Measurements from ENCODE around the gene PRR5.

PRR5 gene

DNA sequence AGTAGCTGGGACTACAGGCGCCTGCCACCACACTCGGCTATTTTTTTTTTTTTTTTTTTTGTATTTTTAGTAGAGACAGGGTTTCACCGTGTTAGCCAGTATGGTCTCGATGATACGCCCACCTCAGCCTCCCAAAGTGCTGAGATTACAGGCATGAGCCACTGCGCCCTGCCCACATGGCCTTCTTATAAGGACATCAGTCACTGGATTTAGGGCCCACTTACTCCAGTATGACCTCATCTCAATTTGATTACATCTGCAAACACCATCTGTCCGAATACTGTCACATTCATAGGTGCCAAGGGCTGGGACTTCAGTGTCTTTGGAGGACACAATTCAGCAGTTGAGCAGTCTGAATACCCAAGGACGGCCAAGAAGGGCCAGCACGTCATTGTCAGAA, 8.2 kb upstream of the PRR5 start:
- peak; percentile 28 for DNase-seq

GRCh38 chr22:44697423-44698141, 4.4 kb upstream of the PRR5 start:
- peak; percentile 34 for DNase-seq

GRCh38 chr22:44698531-44699421, 3.2 kb upstream of the PRR5 start:
- no peak for DNase-seq

DNA sequence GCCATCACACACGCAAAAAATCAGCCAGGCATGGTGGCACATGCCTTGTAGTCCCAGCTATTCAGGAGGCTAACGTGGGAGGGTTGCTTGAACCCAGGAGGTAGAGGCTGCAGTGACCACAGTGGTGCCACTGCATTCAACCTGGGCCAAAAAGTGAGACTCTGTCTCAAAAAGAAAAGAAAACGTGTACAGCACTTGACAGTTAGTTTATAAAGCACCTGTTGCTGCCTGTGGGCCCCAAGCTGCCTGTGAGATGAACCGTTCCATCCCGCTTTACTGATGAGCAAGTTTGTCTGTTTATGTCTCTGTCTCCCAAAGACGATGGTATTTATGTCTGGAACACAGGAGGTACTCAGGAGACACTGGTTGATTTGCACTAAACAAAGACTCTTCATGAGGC, 1.5 kb upstream of the PRR5 start:
- DNase-seq = no peak

DNA sequence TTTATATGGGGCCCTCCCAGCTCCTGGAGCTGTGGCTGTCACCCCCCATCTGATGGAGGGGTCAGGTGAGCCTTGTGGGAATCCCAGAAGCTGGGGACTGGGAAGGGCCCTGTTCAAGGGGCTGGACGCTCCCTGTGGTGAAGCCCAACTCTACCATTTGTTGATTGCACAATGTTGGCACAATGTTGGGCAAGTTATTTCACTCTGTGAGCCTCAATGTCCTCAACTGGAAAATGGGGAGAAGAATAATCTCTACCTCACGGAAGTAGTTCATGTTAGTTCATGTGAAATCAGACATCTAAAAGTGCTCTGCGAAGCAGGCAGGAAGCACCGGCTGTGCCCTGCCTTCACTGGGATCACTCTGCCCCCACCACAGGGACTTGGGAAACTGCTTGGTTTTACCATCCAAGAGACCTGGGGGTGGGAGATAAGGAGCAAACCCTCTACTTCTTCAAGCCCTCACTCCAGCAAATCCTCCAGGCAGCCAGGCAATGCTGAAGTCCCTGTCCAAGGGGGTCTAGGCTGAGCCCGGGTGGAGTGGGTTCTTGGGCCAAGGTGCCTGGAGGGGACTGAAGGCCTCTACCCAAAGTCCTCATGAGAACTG, 715 bp upstream of the PRR5 start:
- no peak for DNase-seq

GRCh38 chr22:44702479-44703198, 635 bp downstream of the PRR5 start:
- no peak for DNase-seq

GRCh38 chr22:44703255-44703870, 1.4 kb downstream of the PRR5 start:
- no peak for DNase-seq

- DNase-seq = no peak
Measured at GRCh38 chr22:44704159-44705021, 2.4 kb downstream of the PRR5 start.

DNA sequence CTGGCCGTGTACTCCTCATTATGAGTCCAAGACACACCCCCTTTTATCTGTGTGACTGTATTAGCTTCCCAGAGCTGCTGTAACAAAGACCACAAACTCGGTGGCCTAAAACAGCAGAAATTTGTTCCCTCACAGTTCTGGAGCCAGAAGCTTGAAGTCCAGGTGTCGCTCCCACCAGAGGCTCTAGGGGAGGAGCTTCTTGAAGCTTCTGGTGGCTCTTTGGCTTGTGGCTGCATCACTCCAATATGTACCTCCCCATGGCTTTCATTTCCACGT, 3.0 kb downstream of the PRR5 start:
- DNase-seq = no peak

GRCh38 chr22:44706488-44706887, 4.5 kb downstream of the PRR5 start:
- no peak for DNase-seq

GRCh38 chr22:44707178-44707577, 5.2 kb downstream of the PRR5 start:
- DNase-seq = no peak

DNA sequence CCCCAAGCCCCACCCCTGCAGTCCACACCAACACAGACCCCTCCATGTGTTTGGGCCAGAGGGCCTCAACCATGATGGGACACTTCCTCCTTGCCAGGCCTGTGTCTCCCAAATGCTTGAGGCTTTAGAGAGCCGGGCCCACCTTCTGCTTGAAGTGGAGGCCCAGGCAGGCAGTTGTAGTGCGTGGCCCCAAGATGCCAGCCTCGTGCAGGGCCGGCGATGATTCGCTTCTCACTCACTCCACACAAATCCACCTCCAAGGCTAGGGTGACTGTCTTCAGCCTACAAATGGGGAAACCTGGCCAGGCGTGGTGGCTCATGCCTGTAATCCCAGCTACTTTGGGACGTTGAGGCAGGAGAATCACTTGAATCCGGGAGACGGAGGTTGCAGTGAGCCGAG, 5.7 kb downstream of the PRR5 start:
- no peak for DNase-seq

DNA sequence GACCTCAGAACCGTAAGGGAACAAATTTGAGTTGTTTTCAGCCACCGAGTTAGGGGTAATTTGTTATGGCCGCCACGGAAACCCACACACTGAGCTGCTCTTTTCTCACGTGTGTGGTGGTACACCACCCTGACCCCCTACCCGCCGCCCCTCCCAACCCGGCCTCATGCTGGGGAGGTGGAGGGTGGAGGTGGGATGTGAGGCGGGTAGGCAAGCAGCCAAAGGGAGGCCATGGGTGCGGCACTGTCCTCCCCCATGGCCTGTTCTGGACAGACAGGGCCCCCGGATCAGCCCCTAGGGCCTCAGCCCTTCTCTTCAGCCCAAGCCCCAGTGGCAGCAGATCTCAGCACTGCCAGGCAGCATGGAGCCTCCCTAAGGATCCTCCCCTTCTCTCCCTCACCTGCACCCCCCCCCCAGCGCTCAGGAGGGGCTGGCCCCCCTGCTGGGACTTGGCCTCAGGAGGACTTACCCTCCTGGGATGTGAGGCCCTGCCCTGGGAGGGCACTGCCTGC, 7.9 kb downstream of the PRR5 start:
- no peak for DNase-seq

- no peak for DNase-seq
Measured at GRCh38 chr22:44710474-44711240, 8.7 kb downstream of the PRR5 start.

- no peak for DNase-seq
Measured at GRCh38 chr22:44711241-44711560, 9.2 kb downstream of the PRR5 start.

GRCh38 chr22:44711690-44712555, 9.9 kb downstream of the PRR5 start:
- peak; percentile 68 for DNase-seq

- DNase-seq = no peak
Measured at GRCh38 chr22:44712962-44713361, 11.0 kb downstream of the PRR5 start.

- no peak for DNase-seq
Measured at GRCh38 chr22:44714703-44715350, 12.8 kb downstream of the PRR5 start.

- DNase-seq = no peak
Measured at GRCh38 chr22:44718418-44718817, 16.4 kb downstream of the PRR5 start.

Data from NCI-H2171 (cell line).